ENCODE data around the gene MVK. TPM values are rescaled to one million over a fixed set of nuclear protein-coding genes. Genes with fewer than 3 reads are reported as not detected.

The MVK gene
- total RNA-seq, 1 experiment from 2014 or later = 19.2 TPM

- Mint-ChIP-seq H3K9me3 (no peaks in the 10 kb centered on the region), H3K27me3 (ENCODE audit: low read depth) (no peaks in the 10 kb centered on the region), H3K4me3 (no peak overlapping the region), H3K27ac (no peak overlapping the region), H3K36me3 (ENCODE audit: insufficient read depth in 1 of 3, low read depth in 3 of 3) (no peaks in the 10 kb centered on the region), H3K4me1 (no peaks in the 10 kb centered on the region)
- Histone ChIP-seq H2AFZ (ENCODE audit: low read length) (no peak overlapping the region), H3K23ac (ENCODE audit: insufficient read length, low read depth, low read length) (no peak overlapping the region), H3K18ac (ENCODE audit: insufficient read length, low read depth, low read length) (no peak overlapping the region), H2BK20ac (ENCODE audit: low read depth, low read length, poor library complexity, severe bottlenecking) (no peak overlapping the region), H3K27ac (ENCODE audit: insufficient read length, low read depth, low read length) (no peak overlapping the region), H2BK12ac (ENCODE audit: insufficient read length, low read depth, low read length) (no peak overlapping the region), H3K9ac (ENCODE audit: extremely low read depth, insufficient read length, low read length) (no peak overlapping the region), H3K4me1 (ENCODE audit: insufficient read depth, low read length) (no peaks in the 10 kb centered on the region), H4K8ac (replicated peaks; ENCODE audit: insufficient read length, low read depth, low read length) (no peak overlapping the region), H3K14ac (ENCODE audit: insufficient read depth, low read length) (no peak overlapping the region), H3K56ac (ENCODE audit: insufficient read length, low read depth, low read length) (no peak overlapping the region), H2AK5ac (ENCODE audit: insufficient read length, low read length) (no peak overlapping the region), H3K23me2 (ENCODE audit: insufficient read length, low read depth, low read length, poor library complexity, severe bottlenecking) (no peaks in the 10 kb centered on the region), H4K20me1 (ENCODE audit: control insufficient read depth, insufficient read depth, insufficient read length) (no peaks in the 10 kb centered on the region), H3K79me1 (ENCODE audit: insufficient read depth, low read depth, low read length, poor library complexity, severe bottlenecking) (no peaks in the 10 kb centered on the region), H2BK15ac (ENCODE audit: low read depth, low read length) (no peak overlapping the region), H3K27me3 (ENCODE audit: insufficient read depth, low read length) (no peaks in the 10 kb centered on the region), H3K79me2 (ENCODE audit: insufficient read depth, low read length) (no peaks in the 10 kb centered on the region), H2BK120ac (ENCODE audit: low read depth, low read length, poor library complexity, severe bottlenecking) (no peak overlapping the region), H4K91ac (ENCODE audit: insufficient read length, low read depth, low read length) (no peak overlapping the region), H4K5ac (ENCODE audit: insufficient read length, low read depth, low read length) (no peak overlapping the region), H3K4me2 (ENCODE audit: insufficient read depth, insufficient read length, low read length) (no peak overlapping the region), H3T11ph (ENCODE audit: low read length) (no peak overlapping the region), H3K9me3 (ENCODE audit: control insufficient read depth, low read depth, low read length) (no peaks in the 10 kb centered on the region), H2BK5ac (ENCODE audit: insufficient read length, low read length) (no peak overlapping the region), H3K4ac (ENCODE audit: low read depth, low read length) (no peak overlapping the region)
- no CpG with 5 or more reads among the region's 11 CpGs for WGBS (ENCODE audit: extremely low coverage, insufficient read length, low lambda C conversion rate)
- no peak for DNase-seq
- TF ChIP-seq CTCF (conservative IDR thresholded peaks at IDR 0.05) = no peak
These were observed 72.1 kb downstream of the MVK start for GRCh38 chr12:109645708-109646107.

Other genes starting within 250 kb of the MVK start
- gene MYO1H, start 225.9 kb upstream of the MVK start, total RNA-seq (2021) = 0.11 and 0.26 TPM in 2 replicates
- gene KCTD10, start 96.5 kb upstream of the MVK start, total RNA-seq (2021) = 67.1 and 71.3 TPM in 2 replicates
- gene UBE3B, start 96.2 kb upstream of the MVK start, total RNA-seq (2021) = 23.6 and 24.2 TPM in 2 replicates
- 22.5 and 24.3 TPM in 2 replicates for gene MMAB, start 290 bp upstream of the MVK start, total RNA-seq (2021)
- gene FAM222A, start 140.0 kb downstream of the MVK start, total RNA-seq (2021) = 2.8 and 3.2 TPM in 2 replicates

Measured in H9 (cell line).